Breast epithelium (tissue), 4 donors: Measurements from ENCODE around the gene CIRBP. TPM values are rescaled to one million over a fixed set of nuclear protein-coding genes. Genes with fewer than 3 reads are reported as not detected.

Experiments
- DNase-seq, 2 donors: peaks; one replicate each; pipeline ENCODE4 v3.0.0-alpha.2; 2019; ENCODE audit warnings: low spot score in 2 of 2
- H3K27ac ChIP-seq, 2 donors: fragments of 200-600 bp; sonication (generic) in 1 of 2; one replicate each; pipeline ENCODE4 v1.5.1; 2016 to 2019; ENCODE audit warnings: mild to moderate bottlenecking in 1 of 2
- H3K27me3 ChIP-seq, 2 donors: fragments of 200-600 bp; sonication (generic) in 1 of 2; one replicate each; pipeline versions ENCODE4 v1.5.1 to v1.6.0; 2017 to 2019; ENCODE audit warnings: control low read depth in 1 of 2, mild to moderate bottlenecking in 1 of 2
- H3K36me3 ChIP-seq: fragments of 200-600 bp; one replicate; pipeline ENCODE4 v1.5.1; 2019
- H3K4me1 ChIP-seq, 2 donors: fragments of 200-600 bp; sonication (generic); one replicate each; pipeline ENCODE4 v1.5.1; 2016 to 2019; ENCODE audit warnings: control low read depth in 1 of 2
- H3K4me3 ChIP-seq, 3 donors: fragments of 200-600 bp; sonication (generic); 1 replicate in 2 of 3; 2 replicates in 1 of 3; pipeline ENCODE4 v1.5.1; 2016 to 2019; ENCODE audit warnings: mild to moderate bottlenecking in 3 of 3, moderate library complexity in 2 of 3
- H3K9me3 ChIP-seq, 2 donors: fragments of 200-600 bp; sonication (generic) in 1 of 2; one replicate each; pipeline ENCODE4 v1.5.1; 2016 to 2019; ENCODE audit warnings: control low read depth in 1 of 2
- CTCF ChIP-seq, 3 donors: fragments of 450-650 bp; IDR thresholded peaks; one replicate each; pipeline ENCODE4 v1.5.1; 2016 to 2017; ENCODE audit warnings: antibody characterized with exemption in 3 of 3, mild to moderate bottlenecking in 3 of 3, moderate library complexity in 3 of 3
- POLR2A ChIP-seq: fragments of 450-650 bp; IDR thresholded peaks from one replicate; pipeline ENCODE4 v1.6.1; 2016; ENCODE audit warnings: antibody characterized with exemption, mild to moderate bottlenecking, moderate library complexity
- POLR2AphosphoS5 ChIP-seq, 3 donors: sonication (generic); formaldehyde crosslinking; IDR thresholded peaks; one replicate each; pipeline ENCODE4 v1.6.1; 2017; ENCODE audit warnings: antibody characterized with exemption in 3 of 3
- intact Hi-C: fragments of 100-400 bp; cut with DNase I; formaldehyde crosslinking; loops from one replicate; pipeline ENCODE4 v1.15.1; 2023; ENCODE audit warnings: low total_unique reads
- total RNA-seq, 3 donors: library from RNA; depleted of rRNA; stranded (reverse); fragments of >200 nt; gene quantifications; one replicate each; pipeline ENCODE4 v1.1.0, GENCODE V29; 2016

Gene CIRBP
- total RNA-seq, 3 donors from 2014 or later = 458 to 758 (median 656) TPM

GRCh38 chr19:1288833-1289685 lies 19.9 kb downstream of the CIRBP start:
- Histone ChIP-seq H3K27ac (no peak overlapping the region), H3K4me1 (no peaks in the 10 kb centered on the region), H3K9me3 (no peaks in the 10 kb centered on the region), H3K4me3 (no peak overlapping the region), H3K36me3 (no peaks in the 10 kb centered on the region), H3K27me3 (peaks cover 30 to 93% of the 10 kb centered on the region in 2 donors)
- TF ChIP-seq POLR2AphosphoS5 (IDR thresholded peaks at IDR 0.05) (no peak), POLR2A (no peak), CTCF (IDR thresholded peaks at IDR 0.05) (no peak)
- intact Hi-C loops = no loop called here
- no peak for DNase-seq

- intact Hi-C loops = no loop called here
- Histone ChIP-seq H3K27me3 (peaks cover 35 to 93% of the 10 kb centered on the region in 2 donors), H3K27ac (no peak overlapping the region), H3K36me3 (no peaks in the 10 kb centered on the region), H3K4me3 (no peak overlapping the region), H3K9me3 (no peaks in the 10 kb centered on the region), H3K4me1 (no peaks in the 10 kb centered on the region)
- TF ChIP-seq POLR2AphosphoS5 (IDR thresholded peaks at IDR 0.05) (no peak), POLR2A (no peak), CTCF (IDR thresholded peaks at IDR 0.05) (no peak)
- no peak for DNase-seq
These were observed 20.5 kb downstream of the CIRBP start for GRCh38 chr19:1289686-1290025.

DNA sequence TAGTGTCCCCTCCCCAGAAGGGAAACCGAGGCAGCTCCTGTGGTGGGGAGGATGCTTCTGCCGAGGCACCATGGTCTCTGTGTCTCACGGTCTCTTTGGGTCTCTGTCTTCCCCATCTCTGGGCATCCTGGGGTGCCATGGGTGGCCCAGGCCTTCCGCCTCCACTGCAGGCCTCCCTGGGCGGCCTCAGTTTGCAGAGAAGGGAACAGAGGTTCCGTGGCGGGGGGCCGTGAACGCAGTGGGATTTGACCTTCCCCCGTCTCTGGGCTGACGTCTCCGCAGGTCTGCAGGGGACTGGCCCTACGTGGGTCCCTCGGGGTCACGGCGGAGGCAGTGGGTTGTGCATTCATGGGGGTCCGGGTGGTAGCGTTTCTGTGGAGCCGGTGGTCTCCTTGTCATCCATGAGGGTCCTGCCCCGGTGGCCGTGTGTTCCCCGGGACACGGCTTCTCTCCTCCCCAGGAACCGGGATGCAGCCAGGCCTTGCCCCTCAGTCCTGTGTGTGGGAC lies 21.1 kb downstream of the CIRBP start:
- no peak overlapping the region for H3K27ac ChIP-seq
- TF ChIP-seq POLR2A (no peak), POLR2AphosphoS5 (IDR thresholded peaks at IDR 0.05) (no peak), CTCF (IDR thresholded peaks at IDR 0.05) (no peak)
- peaks cover 40 to 93% of the 10 kb centered on the region in 2 donors for H3K27me3 ChIP-seq
- H3K4me1 ChIP-seq = peaks cover 0 to 2% of the 10 kb centered on the region in 2 donors
- H3K9me3 ChIP-seq = no peaks in the 10 kb centered on the region
- intact Hi-C loops = no loop called here
- H3K36me3 ChIP-seq = no peaks in the 10 kb centered on the region
- H3K4me3 ChIP-seq = no peak overlapping the region
- DNase-seq = no peak

DNA sequence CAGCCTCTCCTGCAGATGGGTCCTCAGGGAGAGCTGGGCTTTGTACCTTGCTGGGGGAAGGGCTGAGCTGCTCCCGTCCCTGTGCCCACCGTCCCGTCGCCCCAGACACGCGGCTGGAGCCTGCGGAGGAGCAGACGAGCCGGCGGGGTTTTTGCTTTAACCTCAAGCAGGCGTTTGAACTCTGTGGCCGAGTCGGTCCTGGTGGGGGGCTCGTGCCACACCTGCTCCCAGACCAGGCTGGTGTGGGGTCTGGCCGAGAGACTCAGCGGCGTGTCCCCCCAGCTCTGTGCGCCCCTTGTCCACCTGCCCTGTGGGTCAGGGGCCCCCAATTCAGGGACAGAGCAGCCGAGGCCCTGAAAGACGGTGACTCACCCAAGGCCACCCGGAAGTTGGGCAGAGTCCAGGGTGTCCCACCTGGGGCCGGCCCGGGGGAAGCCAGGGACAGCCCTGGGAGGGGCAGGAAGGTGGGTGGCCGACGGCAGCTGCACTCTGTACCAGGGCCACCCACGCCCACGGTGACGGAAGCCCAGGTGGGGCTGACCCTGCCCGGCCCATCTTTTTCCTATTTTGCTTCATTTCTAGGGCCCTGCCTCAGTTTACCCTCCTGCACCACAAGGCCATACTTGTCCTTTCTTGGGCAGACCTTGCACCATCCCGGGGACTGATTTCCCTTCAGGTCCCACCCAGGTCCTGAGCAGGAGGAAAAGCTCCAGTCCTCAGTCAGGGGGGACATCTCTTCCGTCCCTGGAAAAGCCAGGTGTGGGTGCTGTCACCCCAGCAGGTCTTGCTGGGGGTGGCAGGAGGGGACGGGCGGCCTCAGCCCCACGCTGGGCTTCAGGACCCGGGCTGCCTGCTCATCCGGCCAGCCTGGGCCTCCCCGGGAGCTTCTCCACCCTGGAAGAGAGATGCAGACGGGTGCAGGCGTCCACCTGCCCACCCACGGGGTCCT lies 21.8 kb downstream of the CIRBP start:
- Histone ChIP-seq H3K27me3 (peaks cover 43 to 97% of the 10 kb centered on the region in 2 donors), H3K36me3 (no peaks in the 10 kb centered on the region), H3K4me3 (no peak overlapping the region), H3K27ac (no peak overlapping the region), H3K4me1 (peaks cover 0 to 6% of the 10 kb centered on the region in 2 donors), H3K9me3 (no peaks in the 10 kb centered on the region)
- intact Hi-C loops = no loop called here
- TF ChIP-seq POLR2A (no peak), POLR2AphosphoS5 (IDR thresholded peaks at IDR 0.05) (no peak), CTCF (IDR thresholded peaks at IDR 0.05) (no peak)
- DNase-seq = no peak
